GM12878 (cell line): ENCODE measurements around the gene N4BP2L2.

Experiments used
- CTCF ChIP-seq, 3 experiments: IDR thresholded peaks in 2 of 3; conservative IDR thresholded peaks in 1 of 3; 2 replicates each; pipeline ENCODE4 v1.5.1; 2011; ENCODE audit warnings: low read depth in 3 of 3, low read length in 3 of 3, mild to moderate bottlenecking in 3 of 3, control low read depth in 2 of 3, moderate library complexity in 2 of 3, inconsistent platforms in 1 of 3, mixed read lengths in 1 of 3; ENCODE audit not compliant: control insufficient read depth in 2 of 3, insufficient read depth in 1 of 3; ENCODE audit errors: extremely low read depth in 1 of 3
- ETV6 ChIP-seq, 2 experiments: fragments of 450-650 bp in 1 of 2; IDR thresholded peaks in 1 of 2; conservative IDR thresholded peaks in 1 of 2; 2 replicates each; pipeline ENCODE4 v1.6.1; 2014; ENCODE audit warnings: antibody characterized with exemption in 1 of 2, borderline replicate concordance in 1 of 2, low read depth in 1 of 2, mild to moderate bottlenecking in 1 of 2, moderate library complexity in 1 of 2
- EZH2 ChIP-seq: IDR thresholded peaks from 2 replicates; pipeline ENCODE4 v1.6.1; 2012; ENCODE audit warnings: low read depth, mild to moderate bottlenecking, control low read depth, inconsistent platforms, low read length, borderline replicate concordance; ENCODE audit not compliant: control insufficient read depth
- NRF1 ChIP-seq: conservative IDR thresholded peaks from 2 replicates; pipeline ENCODE4 v1.6.1; 2011; ENCODE audit warnings: mild to moderate bottlenecking, low read depth, low read length, improper control_type of control experiment
- POLR2AphosphoS2 ChIP-seq: IDR thresholded peaks from 2 replicates; pipeline ENCODE4 v1.6.1; 2011; ENCODE audit warnings: low read depth, mild to moderate bottlenecking, low read length, improper control_type of control experiment, moderate library complexity
- STAT3 ChIP-seq: IDR thresholded peaks from 2 replicates; pipeline ENCODE4 v1.6.1; 2011; ENCODE audit warnings: low read depth, low read length, improper control_type of control experiment
- TF ChIP-seq, protein P1 (sequence below): fragments of 450-650 bp; formaldehyde crosslinking; IDR thresholded peaks from 2 replicates; pipeline ENCODE4 v1.4.0; 2020; ENCODE audit warnings: mild to moderate bottlenecking, moderate library complexity

DNA sequence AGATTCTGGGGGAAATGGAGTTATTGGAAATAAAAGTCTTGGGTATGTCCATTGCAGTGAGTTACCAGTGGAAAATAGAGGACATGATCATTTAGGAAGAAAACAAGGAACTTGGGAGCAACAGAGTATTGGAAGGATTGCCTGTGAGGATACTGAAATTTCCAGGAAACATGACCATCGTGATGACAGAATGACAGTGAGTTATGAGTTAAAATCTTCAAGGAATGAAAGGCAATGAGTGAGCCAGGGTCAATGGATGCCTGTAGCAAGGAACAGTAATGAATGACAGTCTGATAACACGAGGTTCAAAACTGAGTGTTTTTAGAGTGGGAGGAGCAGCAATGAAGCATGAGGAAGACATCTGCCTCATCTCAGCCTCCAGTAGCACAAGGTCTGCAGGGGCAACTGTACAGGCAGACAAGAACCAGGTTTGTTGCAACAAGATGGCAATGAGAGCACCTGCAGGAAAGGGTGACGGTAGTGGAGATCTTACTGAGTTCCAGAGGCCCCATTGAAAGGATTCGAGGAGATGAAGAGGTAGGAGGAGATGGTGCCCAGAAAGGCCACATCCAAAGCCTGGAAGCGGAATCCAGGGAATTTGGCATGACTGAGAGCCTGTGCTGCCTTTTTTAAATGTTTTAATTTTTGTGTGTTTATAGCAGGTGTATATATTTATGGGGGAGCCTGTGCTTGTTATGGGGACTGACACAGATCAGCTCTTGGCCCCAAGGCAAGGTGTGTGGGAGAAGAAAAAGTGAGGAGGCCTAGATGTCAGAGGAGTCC lies 154.6 kb downstream of the N4BP2L2 start:
- TF ChIP-seq POLR2AphosphoS2 (no peak), CTCF (IDR thresholded peaks at IDR 0.05 in 2 of 3, conservative IDR thresholded peaks at IDR 0.05 in 1 of 3; ENCODE audit: control insufficient read depth in 2 of 3, extremely low read depth in 1 of 3, insufficient read depth in 1 of 3, low read depth in 3 of 3, low read length in 3 of 3) (no peak), EZH2 (no peak), ETV6 (conservative IDR thresholded peaks at IDR 0.05 in 1 of 2, IDR thresholded peaks at IDR 0.05 in 1 of 2; ENCODE audit: borderline replicate concordance in 1 of 2, low read depth in 1 of 2) (no peak), NRF1 (no peak), STAT3 (no peak)
- TF ChIP-seq, protein P1, sequence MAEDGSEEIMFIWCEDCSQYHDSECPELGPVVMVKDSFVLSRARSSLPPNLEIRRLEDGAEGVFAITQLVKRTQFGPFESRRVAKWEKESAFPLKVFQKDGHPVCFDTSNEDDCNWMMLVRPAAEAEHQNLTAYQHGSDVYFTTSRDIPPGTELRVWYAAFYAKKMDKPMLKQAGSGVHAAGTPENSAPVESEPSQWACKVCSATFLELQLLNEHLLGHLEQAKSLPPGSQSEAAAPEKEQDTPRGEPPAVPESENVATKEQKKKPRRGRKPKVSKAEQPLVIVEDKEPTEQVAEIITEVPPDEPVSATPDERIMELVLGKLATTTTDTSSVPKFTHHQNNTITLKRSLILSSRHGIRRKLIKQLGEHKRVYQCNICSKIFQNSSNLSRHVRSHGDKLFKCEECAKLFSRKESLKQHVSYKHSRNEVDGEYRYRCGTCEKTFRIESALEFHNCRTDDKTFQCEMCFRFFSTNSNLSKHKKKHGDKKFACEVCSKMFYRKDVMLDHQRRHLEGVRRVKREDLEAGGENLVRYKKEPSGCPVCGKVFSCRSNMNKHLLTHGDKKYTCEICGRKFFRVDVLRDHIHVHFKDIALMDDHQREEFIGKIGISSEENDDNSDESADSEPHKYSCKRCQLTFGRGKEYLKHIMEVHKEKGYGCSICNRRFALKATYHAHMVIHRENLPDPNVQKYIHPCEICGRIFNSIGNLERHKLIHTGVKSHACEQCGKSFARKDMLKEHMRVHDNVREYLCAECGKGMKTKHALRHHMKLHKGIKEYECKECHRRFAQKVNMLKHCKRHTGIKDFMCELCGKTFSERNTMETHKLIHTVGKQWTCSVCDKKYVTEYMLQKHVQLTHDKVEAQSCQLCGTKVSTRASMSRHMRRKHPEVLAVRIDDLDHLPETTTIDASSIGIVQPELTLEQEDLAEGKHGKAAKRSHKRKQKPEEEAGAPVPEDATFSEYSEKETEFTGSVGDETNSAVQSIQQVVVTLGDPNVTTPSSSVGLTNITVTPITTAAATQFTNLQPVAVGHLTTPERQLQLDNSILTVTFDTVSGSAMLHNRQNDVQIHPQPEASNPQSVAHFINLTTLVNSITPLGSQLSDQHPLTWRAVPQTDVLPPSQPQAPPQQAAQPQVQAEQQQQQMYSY (CRISPR knock-in tag): no peak
